Right lobe of liver (tissue), 4 donors: ENCODE data around the gene GATA3.

ENCODE experiments used
- CTCF ChIP-seq, 4 donors: fragments of 200-600 bp in 3 of 4; fragments of 450-650 bp in 1 of 4; IDR thresholded peaks; one replicate each; pipeline versions ENCODE4 v1.5.1 to v1.8.0; 2016 to 2022; ENCODE audit warnings: antibody characterized with exemption in 4 of 4, mild to moderate bottlenecking in 2 of 4
- POLR2A ChIP-seq: fragments of 450-650 bp; IDR thresholded peaks from one replicate; pipeline ENCODE4 v1.6.1; 2017; ENCODE audit warnings: antibody characterized with exemption, mild to moderate bottlenecking
- donor health status: DM: no; HTN: no; CAD: no.
- donor health status: DM: no; HTN: no; CAD: no.
- donor health status: DM: no; HTN: yes; CAD: no.

GRCh38 chr10:8060010-8060703, 5.7 kb downstream of the GATA3 start:
- no peak for TF ChIP-seq CTCF (IDR thresholded peaks at IDR 0.05)
- no peak for TF ChIP-seq POLR2A
